H1 (cell line): ENCODE measurements around the gene ATP7B. TPM values are rescaled to one million over a fixed set of nuclear protein-coding genes. Genes with fewer than 3 reads are reported as not detected.

ENCODE experiments used
- CTCF ChIA-PET: fragments of 300-600 bp; sonication (Branson Sonifier 250); formaldehyde crosslinking; loops from one replicate; lab custom pipeline; 2021; ENCODE audit not compliant: partially characterized antibody; lab: Charles Lee
- POLR2A ChIA-PET: fragments of 300-600 bp; sonication (Branson Sonifier 250); formaldehyde crosslinking; loops from one replicate; lab custom pipeline; 2021; ENCODE audit warnings: inconsistent platforms; ENCODE audit not compliant: partially characterized antibody; lab: Charles Lee
- DNase-seq, 2 experiments: peaks; one replicate each; pipeline versions ENCODE4 v3.0.0 to v3.0.0-alpha.2; 2010 to 2022; ENCODE audit warnings: low spot score in 2 of 2, low read depth in 1 of 2, mixed read lengths in 1 of 2
- FAIRE-seq: peaks from 2 replicates; lab custom pipeline; 2011; peaks lifted over from hg19 to GRCh38; lab: Jason Lieb, UNC
- H2AFZ ChIP-seq: 2 replicates; pipeline ENCODE4 v1.8.1; 2012; ENCODE audit warnings: low read length, inconsistent platforms
- H2AK5ac ChIP-seq: 2 replicates; pipeline ENCODE4 v1.6.1; 2013; ENCODE audit warnings: low read depth, low read length
- H2BK120ac ChIP-seq: replicated peaks from 2 replicates; pipeline ENCODE3; 2013; ENCODE audit warnings: low read depth, low read length, inconsistent platforms
- H2BK12ac ChIP-seq: 2 replicates; pipeline ENCODE4 v1.6.1; 2013; ENCODE audit warnings: low read depth, low read length
- H2BK15ac ChIP-seq: 2 replicates; pipeline ENCODE4 v1.6.1; 2013; ENCODE audit warnings: low read length
- H2BK20ac ChIP-seq: 2 replicates; pipeline ENCODE4 v1.6.1; 2013; ENCODE audit warnings: low read length
- H2BK5ac ChIP-seq: 2 replicates; pipeline ENCODE4 v1.6.1; 2013; ENCODE audit warnings: low read depth, low read length
- H3K14ac ChIP-seq: 2 replicates; pipeline ENCODE4 v1.6.1; 2013; ENCODE audit warnings: inconsistent platforms; ENCODE audit not compliant: insufficient read length
- H3K18ac ChIP-seq: 2 replicates; pipeline ENCODE4 v1.6.1; 2013; ENCODE audit warnings: low read length; ENCODE audit errors: extremely low read depth
- H3K23ac ChIP-seq: 2 replicates; pipeline ENCODE4 v1.6.1; 2013; ENCODE audit warnings: inconsistent platforms; ENCODE audit not compliant: insufficient read length
- H3K23me2 ChIP-seq: 2 replicates; pipeline ENCODE4 v1.6.1; 2013; ENCODE audit warnings: low read depth, low read length
- H3K27ac ChIP-seq: 2 replicates; pipeline ENCODE4 v1.6.1; 2011; ENCODE audit warnings: low read depth, low read length, inconsistent platforms
- H3K27me3 ChIP-seq, 4 experiments: replicated peaks in 1 of 4; 1 replicate in 1 of 4; 2 replicates in 3 of 4; pipeline versions ENCODE4 v1.6.1 to v1.8.1; 2011 to 2013; ENCODE audit warnings: low read length in 3 of 4, mild to moderate bottlenecking in 3 of 4, inconsistent platforms in 2 of 4, mixed read lengths in 2 of 4, moderate library complexity in 1 of 4; ENCODE audit not compliant: control insufficient read depth in 3 of 4, insufficient read depth in 3 of 4; ENCODE audit errors: extremely low read depth in 1 of 4
- H3K36me3 ChIP-seq, 4 experiments: 2 replicates each; pipeline versions ENCODE4 v1.6.1 to v1.8.1; 2011 to 2013; ENCODE audit warnings: mild to moderate bottlenecking in 4 of 4, low read length in 3 of 4, moderate library complexity in 2 of 4, control low read depth in 1 of 4, inconsistent platforms in 1 of 4; ENCODE audit not compliant: insufficient read depth in 4 of 4, control insufficient read depth in 2 of 4
- H3K4ac ChIP-seq: replicated peaks from 2 replicates; pipeline ENCODE3; 2013; ENCODE audit warnings: low read length, low read depth, mixed read lengths, inconsistent platforms; ENCODE audit not compliant: insufficient read length
- H3K4me1 ChIP-seq, 4 experiments: replicated peaks in 1 of 4; 1 replicate in 1 of 4; 2 replicates in 3 of 4; pipeline versions ENCODE4 v1.6.1 to v1.8.1; 2011 to 2013; ENCODE audit warnings: low read length in 3 of 4, inconsistent platforms in 2 of 4, mixed read lengths in 1 of 4; ENCODE audit not compliant: insufficient read depth in 4 of 4, control insufficient read depth in 3 of 4
- H3K4me2 ChIP-seq, 2 experiments: 2 replicates each; pipeline versions ENCODE4 v1.6.1 to v1.8.1; 2011 to 2013; ENCODE audit warnings: low read depth in 2 of 2, low read length in 2 of 2, control low read depth in 1 of 2, inconsistent platforms in 1 of 2, mild to moderate bottlenecking in 1 of 2; ENCODE audit not compliant: insufficient read depth in 1 of 2
- H3K4me3 ChIP-seq, 4 experiments: fragments of 200-600, 300-600 bp in 1 of 4; sonication (generic), shearing (Covaris generic), sonication (Bioruptor Twin) in 1 of 4; 2 replicates each; pipeline versions ENCODE4 v1.5.1 to v1.8.1; 2011 to 2016; ENCODE audit warnings: low read length in 4 of 4, low read depth in 3 of 4, control low read depth in 2 of 4, inconsistent platforms in 2 of 4, mild to moderate bottlenecking in 2 of 4, mixed read lengths in 1 of 4, moderate library complexity in 1 of 4; ENCODE audit not compliant: insufficient read depth in 2 of 4; ENCODE audit errors: extremely low read depth in 1 of 4
- H3K56ac ChIP-seq: replicated peaks from 2 replicates; pipeline ENCODE3; 2013; ENCODE audit warnings: low read depth, mild to moderate bottlenecking, mixed read lengths, low read length, inconsistent platforms; ENCODE audit not compliant: insufficient read length
- H3K79me1 ChIP-seq: 2 replicates; pipeline ENCODE4 v1.6.1; 2013; ENCODE audit warnings: low read depth, low read length, control low read depth
- H3K79me2 ChIP-seq, 2 experiments: 2 replicates each; pipeline versions ENCODE4 v1.6.1 to v1.8.1; 2012 to 2013; ENCODE audit warnings: low read length in 2 of 2, mild to moderate bottlenecking in 2 of 2, inconsistent platforms in 1 of 2; ENCODE audit not compliant: insufficient read depth in 2 of 2, control insufficient read depth in 1 of 2
- H3K9ac ChIP-seq, 4 experiments: replicated peaks in 1 of 4; 1 replicate in 1 of 4; 2 replicates in 3 of 4; pipeline versions ENCODE4 v1.6.1 to v1.8.1; 2011 to 2013; ENCODE audit warnings: low read depth in 3 of 4, low read length in 3 of 4, control low read depth in 2 of 4, mild to moderate bottlenecking in 2 of 4, moderate library complexity in 2 of 4, inconsistent platforms in 1 of 4; ENCODE audit errors: extremely low read depth in 1 of 4
- H3K9me3 ChIP-seq, 2 experiments: 2 replicates each; pipeline versions ENCODE4 v1.6.1 to v1.8.1; 2012 to 2013; ENCODE audit warnings: mild to moderate bottlenecking in 2 of 2, moderate library complexity in 2 of 2, control low read depth in 1 of 2, inconsistent platforms in 1 of 2, low read depth in 1 of 2, low read length in 1 of 2, mixed read lengths in 1 of 2; ENCODE audit not compliant: insufficient read depth in 2 of 2
- H4K20me1 ChIP-seq, 2 experiments: replicated peaks in 1 of 2; 2 replicates each; pipeline versions ENCODE3 to v1.8.1; 2011 to 2013; ENCODE audit warnings: inconsistent platforms in 2 of 2, low read length in 2 of 2, mild to moderate bottlenecking in 1 of 2; ENCODE audit not compliant: insufficient read depth in 2 of 2, control insufficient read depth in 1 of 2
- H4K5ac ChIP-seq: 2 replicates; pipeline ENCODE4 v1.6.1; 2013; ENCODE audit warnings: low read length, low read depth, mixed read lengths, inconsistent platforms; ENCODE audit not compliant: insufficient read length
- H4K8ac ChIP-seq: 2 replicates; pipeline ENCODE4 v1.8.0; 2013; ENCODE audit warnings: mild to moderate bottlenecking, moderate library complexity, low read length, inconsistent platforms; ENCODE audit not compliant: insufficient read depth; ENCODE audit errors: extremely low read depth
- H4K91ac ChIP-seq: replicated peaks from 2 replicates; pipeline ENCODE3; 2013; ENCODE audit warnings: low read length, mixed read lengths, inconsistent platforms; ENCODE audit not compliant: insufficient read length
- ASH2L ChIP-seq: fragments of 200-600, 300-600 bp; sonication (generic); IDR thresholded peaks from one replicate; pipeline ENCODE4 v1.7.1; 2017; ENCODE audit warnings: low read length
- BRCA1 ChIP-seq: IDR thresholded peaks from 2 replicates; pipeline ENCODE4 v1.6.1; 2012; ENCODE audit warnings: low read depth, low read length, improper control_type of control experiment
- CREB1 ChIP-seq: IDR thresholded peaks from 2 replicates; pipeline ENCODE4 v1.6.1; 2012; ENCODE audit warnings: inconsistent platforms
- HDAC6 ChIP-seq: IDR thresholded peaks from one replicate; pipeline ENCODE4 v1.7.1; 2012; ENCODE audit warnings: low read depth, mild to moderate bottlenecking, inconsistent platforms, low read length, moderate library complexity
- JUN ChIP-seq: IDR thresholded peaks from 2 replicates; pipeline ENCODE4 v1.6.1; 2011; ENCODE audit warnings: low read depth, mild to moderate bottlenecking, improper control_type of control experiment, low read length
- POU5F1 ChIP-seq: IDR thresholded peaks from 2 replicates; pipeline ENCODE4 v1.6.1; 2011; ENCODE audit warnings: low read depth, mild to moderate bottlenecking, low read length, moderate library complexity
- RFX5 ChIP-seq: IDR thresholded peaks from 2 replicates; pipeline ENCODE4 v1.6.1; 2011; ENCODE audit warnings: low read depth, low read length, improper control_type of control experiment, borderline replicate concordance
- WGBS, 2 experiments: shearing (Covaris generic) in 1 of 2; methylation state at CpG; one replicate each; pipeline versions ENCODE4 v1.1.6 to v1.1.7; 2013 to 2015; ENCODE audit warnings: low lambda C conversion rate in 2 of 2, mixed read lengths in 2 of 2, inconsistent platforms in 1 of 2, low coverage in 1 of 2, missing lambda C conversion rate in 1 of 2; ENCODE audit not compliant: insufficient replicate concordance in 2 of 2, insufficient coverage in 1 of 2, insufficient read length in 1 of 2; ENCODE audit errors: extremely low coverage in 1 of 2, missing lambda C conversion rate in 1 of 2; 5-methylcytosine and 5-hydroxymethylcytosine counted together
- polyA plus RNA-seq, 7 experiments: library from polyadenylated mRNA; depleted of rRNA in 3 of 7; stranded (reverse) in 5 of 7; unstranded in 2 of 7; fragments of >200 nt in 5 of 7; fragments of 200-250 nt in 2 of 7; gene quantifications; 1 replicate in 5 of 7; 2 replicates in 1 of 7; 4 replicates in 1 of 7; pipeline versions ENCODE4 v1.2.1 to v1.2.3, GENCODE V29; 2011 to 2013; ENCODE audit warnings: missing spikeins in 2 of 7, mixed read lengths in 2 of 7
- total RNA-seq: library from RNA; stranded (reverse); fragmentation: NEBNext Ultra II Directional; extraction: Animal tissue kit (Norgen Biotek cat#: 25700); gene quantifications from 2 replicates; pipeline ENCODE4 v1.2.1, GENCODE V29; 2021
- TF ChIP-seq, protein P1 (sequence below): IDR thresholded peaks from 2 replicates; pipeline ENCODE4 v1.6.1; 2011; ENCODE audit warnings: low read length, improper control_type of control experiment

Gene ATP7B
- total and polyA plus RNA-seq, 2 of the 8 experiments (the other 6 are each of a cell fraction or from before 2014, with no cell fraction given) = 4.1 to 9.2 TPM

DNA sequence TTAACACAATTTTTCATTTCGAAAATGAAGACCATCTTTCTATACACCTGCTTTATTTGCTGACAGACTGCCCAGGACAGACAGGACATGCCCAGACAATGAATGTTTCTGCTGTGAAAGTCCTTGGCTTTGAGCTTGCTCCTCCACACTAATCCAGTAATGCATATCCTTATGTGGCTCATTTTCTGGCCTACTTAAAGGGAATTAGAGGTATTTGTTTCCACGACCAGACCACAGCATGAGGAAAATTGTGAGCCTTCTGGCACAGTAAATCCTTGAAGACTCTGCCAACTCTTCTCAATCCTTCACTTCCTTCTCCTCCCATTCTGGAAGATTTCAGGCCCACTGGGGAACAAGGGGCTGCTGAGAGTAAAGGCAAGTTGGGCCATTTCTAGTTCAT lies 123.8 kb downstream of the ATP7B start:
- H3K4me3 ChIP-seq = no peak overlapping the region
- no peak for TF ChIP-seq BRCA1
- TF ChIP-seq CREB1 = no peak
- TF ChIP-seq POU5F1 = no peak
- TF ChIP-seq ASH2L = no peak
- TF ChIP-seq, protein P1, sequence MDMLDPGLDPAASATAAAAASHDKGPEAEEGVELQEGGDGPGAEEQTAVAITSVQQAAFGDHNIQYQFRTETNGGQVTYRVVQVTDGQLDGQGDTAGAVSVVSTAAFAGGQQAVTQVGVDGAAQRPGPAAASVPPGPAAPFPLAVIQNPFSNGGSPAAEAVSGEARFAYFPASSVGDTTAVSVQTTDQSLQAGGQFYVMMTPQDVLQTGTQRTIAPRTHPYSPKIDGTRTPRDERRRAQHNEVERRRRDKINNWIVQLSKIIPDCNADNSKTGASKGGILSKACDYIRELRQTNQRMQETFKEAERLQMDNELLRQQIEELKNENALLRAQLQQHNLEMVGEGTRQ = no peak
- TF ChIP-seq HDAC6 = no peak
- TF ChIP-seq RFX5 = no peak
- TF ChIP-seq JUN = no peak
- TF ChIP-seq, all 59 proteins: peak for 0
- Histone ChIP-seq H3K27ac (no peak overlapping the region), H3K14ac (no peak overlapping the region), H4K8ac (no peak overlapping the region), H3K56ac (no peak overlapping the region), H3K36me3 (no peaks in the 10 kb centered on the region), H2AK5ac (no peak overlapping the region), H2BK120ac (no peak overlapping the region), H2BK5ac (no peak overlapping the region), H3K4me2 (no peak overlapping the region), H3K79me2 (no peaks in the 10 kb centered on the region), H3K9me3 (no peaks in the 10 kb centered on the region), H2AFZ (no peak overlapping the region), H2BK15ac (no peak overlapping the region), H4K91ac (no peak overlapping the region), H3K79me1 (no peaks in the 10 kb centered on the region), H3K9ac (no peak overlapping the region), H3K4ac (no peak overlapping the region), H3K27me3 (no peaks in the 10 kb centered on the region), H3K23ac (no peak overlapping the region), H2BK20ac (no peak overlapping the region), H3K23me2 (no peaks in the 10 kb centered on the region), H4K5ac (no peak overlapping the region), H2BK12ac (no peak overlapping the region), H3K18ac (no peak overlapping the region), H3K4me1 (0 out of 7 replicates have a peak, but pooled peaks cover 0 to 1% (median 0%) of the 10 kb centered on the region in 4 experiments), H4K20me1 (no peaks in the 10 kb centered on the region)
- 85% methylated on average over 2 of the region's 2 CpGs; no CpG with 5 or more reads in 1 of the 2 experiments for WGBS, 2 experiments
- ChIA-PET POLR2A (interaction anchor here (1.3 to 1.7 kb wide), 2 partner anchors 10 to 19 kb away, joined by 3 read pairs; no protein-coding TSS in a partner anchor), CTCF (interaction anchor here (1.5 to 7.3 kb wide), 3 partner anchors 7 to 240 kb away, joined by 4 to 57 read pairs (median 6); no protein-coding TSS in a partner anchor)
- DNase-seq (no peak), FAIRE-seq (no peak)
